Measurements from ENCODE around the gene FAM241B. TPM values are rescaled to one million over a fixed set of nuclear protein-coding genes. Genes with fewer than 3 reads are reported as not detected.

The FAM241B gene, protein sequence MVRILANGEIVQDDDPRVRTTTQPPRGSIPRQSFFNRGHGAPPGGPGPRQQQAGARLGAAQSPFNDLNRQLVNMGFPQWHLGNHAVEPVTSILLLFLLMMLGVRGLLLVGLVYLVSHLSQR
- 14.2 and 21.6 TPM in 2 replicates for total RNA-seq (2014; rRNA removed; shearing (Covaris generic); ENCODE audit: low replicate concordance)

DNA sequence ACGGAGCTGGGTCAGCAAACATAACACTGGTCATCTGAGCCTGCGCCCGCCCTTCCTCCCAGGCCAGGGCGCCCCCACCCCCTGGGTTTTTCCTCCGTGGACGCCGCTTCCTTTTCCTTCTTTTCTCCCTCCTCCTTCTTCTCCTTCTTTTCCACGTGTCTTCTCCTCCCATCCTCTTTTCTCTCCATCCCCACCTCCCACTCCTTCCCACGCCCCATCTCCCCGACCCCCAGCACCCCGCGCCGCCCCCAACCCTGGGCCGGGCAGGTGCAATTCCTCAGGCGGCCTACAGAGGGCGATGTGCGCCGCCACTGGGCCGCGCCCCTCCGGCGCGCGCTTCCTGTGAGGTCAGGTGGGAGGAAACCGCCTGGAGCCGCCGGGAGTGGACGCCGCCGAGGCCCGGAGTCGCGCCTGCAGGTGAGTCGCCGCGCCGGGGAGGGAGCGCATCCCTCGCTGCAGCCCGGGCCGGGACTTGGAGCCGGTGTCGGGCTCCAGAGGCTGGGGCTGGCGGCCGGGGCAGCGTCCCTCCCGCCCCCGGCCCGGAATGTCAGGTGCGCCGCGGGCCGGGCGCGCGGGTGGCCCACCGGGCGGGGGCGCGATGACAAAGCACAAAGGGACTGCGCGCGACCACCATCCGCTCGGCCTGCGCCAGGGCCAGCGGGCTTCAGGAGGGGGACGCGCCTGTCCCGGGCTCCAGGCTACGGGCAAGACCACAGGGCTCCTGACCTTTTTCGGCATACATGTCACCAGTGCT lies at the start of gene FAM241B:
FAM241B (plus strand) TSS at position 351 of the 754 bp plus-strand sequence. CDS start 1,497 bp downstream, outside the sequence.
- in situ Hi-C loops (cut with HindIII; ENCODE audit: low pct_unique_long_range_greater_than_20kb, low sequenced_read_pairs) = no loop called here
- peak; percentile 64 for DNase-seq (ENCODE audit: low read depth)

DNA sequence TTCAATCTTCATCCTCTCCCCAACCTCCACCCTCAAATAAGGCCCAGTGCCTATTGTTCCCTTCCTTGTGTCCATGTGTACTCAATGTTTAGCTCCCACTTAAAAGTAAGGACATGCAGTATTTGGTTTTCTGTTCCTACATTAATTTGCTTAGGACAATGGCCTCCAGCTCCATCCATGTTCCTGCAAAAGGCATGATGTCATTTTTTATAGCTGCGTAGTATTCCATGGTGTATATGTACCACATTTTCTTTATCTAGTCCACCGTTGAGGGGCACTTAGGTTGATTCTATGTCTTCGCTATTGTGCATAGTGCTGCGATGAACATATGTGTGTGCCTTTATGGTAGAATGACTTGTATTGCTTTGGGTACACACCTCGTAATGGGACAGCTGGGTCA lies 49.6 kb upstream of the FAM241B start:
- no peak for DNase-seq (ENCODE audit: low read depth)
- in situ Hi-C loops (cut with HindIII; ENCODE audit: low pct_unique_long_range_greater_than_20kb, low sequenced_read_pairs) = no loop called here

DNA sequence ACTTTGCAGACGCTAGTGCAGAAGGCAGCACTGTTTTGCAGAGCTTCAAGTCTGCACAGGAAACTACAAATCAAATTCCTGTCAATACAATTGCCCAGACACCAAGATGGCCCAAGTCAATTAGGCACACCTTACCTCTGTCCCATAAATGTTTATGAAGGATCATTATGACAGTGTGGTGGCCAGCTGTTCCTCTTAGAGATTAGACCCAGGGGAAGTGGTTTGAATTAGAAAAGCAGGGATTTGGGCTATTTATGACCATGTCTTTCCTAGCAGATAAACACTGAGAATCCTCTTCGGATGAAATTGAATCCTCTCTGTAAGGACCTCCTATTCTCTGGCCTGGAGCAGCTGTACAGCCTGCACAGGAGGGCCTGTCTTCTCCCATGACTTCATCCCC lies 46.9 kb upstream of the FAM241B start:
- in situ Hi-C loops (cut with HindIII; ENCODE audit: low pct_unique_long_range_greater_than_20kb, low sequenced_read_pairs) = no loop called here
- no peak for DNase-seq (ENCODE audit: low read depth)

DNA sequence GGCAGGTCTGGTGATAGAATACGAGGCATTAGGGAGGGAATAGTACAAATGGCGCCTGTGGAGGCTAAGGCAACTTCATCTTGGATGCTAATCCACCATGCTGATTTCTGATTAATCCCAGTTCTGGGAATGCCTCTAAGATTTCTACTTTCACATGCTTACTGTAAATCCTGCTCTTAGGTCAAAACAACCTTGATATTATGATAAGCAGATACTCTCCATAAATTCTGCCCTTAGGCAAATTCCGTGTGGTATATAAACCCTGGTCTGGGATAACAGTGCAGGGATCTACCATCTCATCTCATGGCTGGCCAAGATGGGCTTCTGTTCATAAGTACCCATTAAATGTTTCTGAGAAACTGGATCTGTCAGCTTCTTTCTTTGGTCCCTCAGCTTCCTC lies 45.4 kb upstream of the FAM241B start:
- in situ Hi-C loops (cut with HindIII; ENCODE audit: low pct_unique_long_range_greater_than_20kb, low sequenced_read_pairs) = no loop called here
- no peak for DNase-seq (ENCODE audit: low read depth)

DNA sequence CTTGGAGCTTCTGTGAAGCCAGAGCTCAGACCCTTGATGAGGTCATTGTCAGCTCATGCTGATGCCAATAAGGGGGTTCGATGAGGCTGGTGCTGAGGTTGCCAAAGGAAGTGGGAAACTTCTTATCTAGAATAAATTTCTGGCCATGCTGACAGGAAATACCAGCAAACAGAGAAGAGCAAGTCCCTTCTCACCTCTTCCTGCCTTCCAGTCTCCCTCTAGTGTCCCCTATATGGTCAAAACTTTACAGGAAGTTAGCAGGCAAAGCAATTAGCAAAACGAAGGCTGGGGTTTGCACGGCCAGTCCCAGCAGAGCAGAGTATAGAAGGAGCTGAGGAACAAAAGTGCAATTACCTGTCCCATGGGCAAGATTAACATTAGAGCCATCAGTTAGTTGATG lies 41.7 kb upstream of the FAM241B start:
- no peak for DNase-seq (ENCODE audit: low read depth)
- in situ Hi-C loops (cut with HindIII; ENCODE audit: low pct_unique_long_range_greater_than_20kb, low sequenced_read_pairs) = no loop called here

DNA sequence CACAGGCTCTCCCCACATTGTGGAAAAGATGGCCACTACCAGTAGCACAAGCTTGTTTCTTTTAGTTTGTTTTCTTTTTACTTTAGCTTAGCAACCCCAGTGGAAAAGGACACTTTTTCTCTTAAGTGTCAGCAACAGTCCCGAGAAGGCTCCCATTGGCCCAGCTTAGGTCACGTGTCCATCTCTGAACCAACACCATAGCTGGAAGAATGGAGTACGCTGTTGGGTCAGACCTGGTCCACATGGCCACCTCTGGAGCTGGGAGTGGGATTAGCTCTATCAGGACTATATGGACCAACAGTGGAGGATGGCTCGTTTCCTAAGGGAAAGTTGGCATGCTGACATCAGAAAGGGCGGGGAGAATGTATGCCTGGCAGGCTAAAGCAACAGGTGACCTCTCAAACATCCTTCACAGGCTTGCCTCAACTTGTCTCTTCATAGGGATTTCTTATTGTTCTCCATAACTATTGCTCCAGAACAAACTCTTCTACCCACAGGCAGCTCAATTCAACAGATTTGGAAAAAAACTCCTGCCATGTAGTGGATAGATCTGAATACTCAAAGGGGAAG lies 29.2 kb upstream of the FAM241B start:
- DNase-seq (ENCODE audit: low read depth) = no peak
- in situ Hi-C loops (cut with HindIII; ENCODE audit: low pct_unique_long_range_greater_than_20kb, low sequenced_read_pairs) = no loop called here

DNA sequence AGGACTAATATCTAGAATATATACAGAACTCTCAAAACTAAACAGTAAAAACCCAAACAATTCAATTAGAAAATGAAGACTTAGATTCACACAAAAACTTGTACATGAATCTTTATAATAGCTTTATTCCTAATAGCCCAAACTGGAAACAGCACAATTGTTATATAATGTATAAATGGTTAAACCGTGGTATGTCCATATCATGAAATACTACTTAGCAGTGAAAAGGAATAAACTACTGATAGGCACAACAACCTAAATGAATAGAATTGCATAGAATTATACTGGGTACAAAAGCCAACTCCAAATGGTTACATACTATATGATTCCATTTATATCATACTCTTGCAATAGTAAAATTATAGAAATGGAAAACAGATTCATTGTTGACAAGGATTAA lies 21.0 kb upstream of the FAM241B start:
- in situ Hi-C loops (cut with HindIII; ENCODE audit: low pct_unique_long_range_greater_than_20kb, low sequenced_read_pairs) = no loop called here
- DNase-seq (ENCODE audit: low read depth) = no peak

DNA sequence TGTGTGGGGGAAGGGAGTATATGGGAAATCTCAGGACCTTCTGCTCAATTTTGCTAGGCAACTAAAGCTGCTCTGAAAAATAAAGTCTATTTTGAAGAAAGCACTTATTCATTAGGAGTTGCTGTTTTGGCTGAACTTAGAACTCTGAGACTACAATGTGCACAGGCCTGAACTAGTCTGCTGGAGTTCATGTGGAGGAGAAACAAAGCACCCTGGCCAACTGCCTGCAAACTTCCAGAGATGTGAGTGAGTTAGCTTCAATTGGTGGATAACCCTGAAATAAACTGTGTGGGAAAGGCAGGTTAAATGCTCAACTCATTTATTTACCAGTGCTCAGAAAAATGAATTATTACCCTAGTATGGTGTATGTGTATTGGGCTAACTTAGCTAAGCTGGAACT lies 17.3 kb upstream of the FAM241B start:
- in situ Hi-C loops (cut with HindIII; ENCODE audit: low pct_unique_long_range_greater_than_20kb, low sequenced_read_pairs) = no loop called here

DNA sequence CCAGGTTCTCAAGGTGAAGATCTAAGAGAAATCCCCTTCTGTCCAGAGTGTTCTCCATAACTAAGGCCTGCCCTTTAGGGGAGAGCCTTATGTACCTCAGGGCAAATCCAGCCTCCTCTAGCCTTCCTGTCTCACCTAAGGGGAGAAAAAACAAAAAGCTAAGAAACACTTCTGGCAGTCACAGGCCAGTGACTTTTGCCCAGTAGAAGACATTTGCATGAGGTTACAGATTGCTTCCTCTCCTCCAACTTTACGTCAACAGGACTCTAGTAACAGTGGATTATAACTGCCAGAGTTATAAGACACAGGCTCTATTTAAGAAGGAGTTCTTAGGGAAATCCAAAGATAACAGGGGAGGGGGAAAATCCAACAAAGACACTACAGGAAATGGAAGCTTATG lies 15.9 kb upstream of the FAM241B start:
- DNase-seq (ENCODE audit: low read depth) = no peak

More for the DNA sequence above, 17.3 kb upstream of the FAM241B start:
- DNase-seq (ENCODE audit: low read depth) = no peak

DNA sequence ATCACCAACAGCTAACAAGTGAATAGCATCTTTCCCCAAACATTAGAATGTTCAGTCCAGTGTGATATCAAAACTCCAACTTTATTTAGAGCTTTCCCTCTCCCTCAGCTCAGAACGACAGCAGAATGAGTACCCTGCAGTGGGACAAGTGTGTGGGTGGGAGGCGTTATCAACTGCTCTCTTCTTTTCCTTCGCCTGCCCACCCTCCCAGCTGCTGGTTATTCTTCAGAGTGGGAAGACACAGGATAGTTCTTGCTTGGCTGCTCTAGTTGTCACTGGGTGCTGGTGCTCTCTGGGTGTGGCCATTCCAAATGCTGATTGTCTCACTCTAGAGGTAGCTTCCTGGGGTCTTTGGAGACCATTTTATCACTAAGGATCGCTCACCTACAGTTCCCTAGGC lies 13.7 kb upstream of the FAM241B start:
- DNase-seq (ENCODE audit: low read depth) = no peak
- in situ Hi-C loops (cut with HindIII; ENCODE audit: low pct_unique_long_range_greater_than_20kb, low sequenced_read_pairs) = no loop called here

More for the DNA sequence above, 15.9 kb upstream of the FAM241B start:
- in situ Hi-C loops (cut with HindIII; ENCODE audit: low pct_unique_long_range_greater_than_20kb, low sequenced_read_pairs) = no loop called here

DNA sequence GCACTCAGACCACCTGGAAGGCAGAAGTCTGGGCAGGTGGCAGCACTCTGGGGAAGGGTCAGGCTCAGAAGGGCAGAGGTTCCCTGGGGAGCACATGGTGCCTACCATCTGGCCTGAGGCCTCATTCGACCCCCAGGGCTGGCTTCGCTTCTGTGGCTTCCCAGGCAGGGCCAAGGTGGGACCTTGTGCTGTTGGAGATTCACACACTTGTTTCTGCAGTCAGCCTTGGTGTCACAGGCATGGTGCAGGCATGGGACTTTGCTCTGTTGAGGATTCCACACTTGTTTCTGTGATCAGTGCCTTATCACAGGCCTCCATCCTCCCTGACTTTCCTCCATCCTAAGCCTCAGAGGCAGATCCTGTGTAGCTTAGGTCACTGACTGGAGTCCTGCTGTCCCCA lies 11.3 kb upstream of the FAM241B start:
- no peak for DNase-seq (ENCODE audit: low read depth)
- in situ Hi-C loops (cut with HindIII; ENCODE audit: low pct_unique_long_range_greater_than_20kb, low sequenced_read_pairs) = no loop called here

DNA sequence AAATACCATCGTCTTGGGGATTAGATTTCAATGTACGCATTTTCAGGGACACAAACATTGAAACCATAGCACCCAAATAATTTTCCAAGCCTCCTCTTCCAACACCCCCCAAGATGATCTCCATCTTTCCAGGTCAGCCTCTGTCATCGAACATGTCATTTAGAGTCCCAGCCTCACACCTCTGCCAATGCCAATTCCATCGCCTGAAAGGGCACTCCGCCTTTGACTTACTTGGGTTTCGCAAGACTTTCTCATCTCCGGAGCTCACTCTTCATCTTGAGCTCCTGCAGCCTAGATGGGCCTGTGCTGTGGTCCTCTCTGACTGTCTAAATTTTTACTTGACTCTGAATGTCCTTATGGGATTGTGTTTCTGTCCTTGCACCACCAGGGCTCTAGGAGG lies 10.4 kb upstream of the FAM241B start:
- no peak for DNase-seq (ENCODE audit: low read depth)
- in situ Hi-C loops (cut with HindIII; ENCODE audit: low pct_unique_long_range_greater_than_20kb, low sequenced_read_pairs) = no loop called here

DNA sequence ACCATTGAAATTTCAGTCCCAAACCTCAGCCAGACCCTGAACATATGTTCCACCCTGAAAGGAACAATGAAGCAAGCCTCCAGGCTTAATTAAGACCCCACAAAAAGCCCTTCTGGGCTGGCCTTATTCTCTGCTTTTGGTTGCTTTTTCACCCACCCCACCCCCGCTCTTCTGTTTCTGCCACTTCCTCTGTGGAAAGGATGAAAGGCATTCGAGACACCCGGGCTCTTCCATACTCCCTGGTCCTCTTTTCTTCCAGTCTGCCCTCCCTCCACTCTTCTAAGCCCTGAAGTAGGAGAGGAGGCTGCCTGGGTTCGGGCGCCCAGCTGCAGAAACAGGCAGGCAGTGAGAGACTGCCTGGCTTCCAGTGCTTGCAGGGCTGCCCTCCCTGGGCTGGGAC lies 9.4 kb upstream of the FAM241B start:
- in situ Hi-C loops (cut with HindIII; ENCODE audit: low pct_unique_long_range_greater_than_20kb, low sequenced_read_pairs) = no loop called here
- no peak for DNase-seq (ENCODE audit: low read depth)

DNA sequence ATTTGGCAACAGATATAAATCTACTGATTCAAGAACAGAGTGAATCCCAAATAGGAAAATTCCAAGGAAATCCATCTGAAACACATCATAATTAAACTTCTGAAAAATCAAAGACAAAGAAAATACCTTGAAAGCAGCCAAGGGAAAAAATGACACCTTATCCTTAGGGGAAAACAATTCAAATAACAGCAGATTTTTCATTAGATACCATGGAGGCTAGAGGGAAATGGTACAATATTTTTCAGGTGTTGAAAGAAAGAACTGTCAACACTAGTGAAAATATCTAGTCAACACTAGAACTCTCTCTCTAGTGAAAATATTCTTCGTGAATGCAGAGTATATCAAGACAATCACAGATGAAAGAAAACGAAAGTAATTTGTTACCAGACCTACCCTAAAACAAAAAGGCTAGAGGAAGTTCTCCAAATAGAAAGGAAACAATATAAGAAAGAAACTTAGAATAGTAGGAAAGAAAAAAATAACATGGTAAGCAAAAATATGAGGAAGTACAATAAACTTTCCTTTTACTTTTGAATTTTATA lies 5.7 kb upstream of the FAM241B start:
- DNase-seq (ENCODE audit: low read depth) = no peak
- in situ Hi-C loops (cut with HindIII; ENCODE audit: low pct_unique_long_range_greater_than_20kb, low sequenced_read_pairs) = no loop called here

DNA sequence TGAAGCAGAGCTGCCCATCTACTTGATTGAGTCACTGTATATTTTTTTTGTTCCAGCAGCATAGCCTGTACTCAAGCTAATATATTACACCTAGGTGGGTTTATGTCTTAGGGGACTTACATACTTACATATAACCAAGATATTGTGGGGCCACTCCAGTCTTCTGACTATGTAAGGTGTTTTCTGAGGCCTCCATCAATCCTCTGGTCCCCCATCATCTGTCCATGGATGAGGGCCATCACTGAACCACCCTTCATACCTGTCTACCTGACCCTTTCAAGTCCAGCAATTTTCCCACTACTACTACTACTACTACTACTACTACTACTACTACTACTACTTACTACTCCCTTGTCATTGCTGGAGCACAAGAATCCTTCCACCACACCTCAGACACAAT lies 3.2 kb upstream of the FAM241B start:
- in situ Hi-C loops (cut with HindIII; ENCODE audit: low pct_unique_long_range_greater_than_20kb, low sequenced_read_pairs) = no loop called here
- no peak for DNase-seq (ENCODE audit: low read depth)

DNA sequence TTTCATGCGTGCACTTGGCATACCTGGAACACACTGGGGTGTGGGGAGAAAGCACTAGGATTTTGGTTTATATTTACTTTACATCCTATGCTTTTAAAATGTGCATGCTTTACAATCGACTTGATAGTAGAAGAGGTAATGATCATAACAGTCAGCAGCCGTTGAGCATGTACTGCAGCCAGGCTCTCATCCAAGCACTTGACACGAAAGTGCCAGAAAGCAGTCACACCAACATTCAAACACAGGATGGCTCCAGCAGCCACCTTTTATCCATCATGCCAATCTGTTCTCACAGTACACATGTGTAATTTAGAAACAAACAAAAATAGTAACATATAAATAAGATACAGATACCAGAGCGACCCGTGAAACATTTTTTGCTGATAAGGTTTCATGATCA lies 1.2 kb upstream of the FAM241B start:
- DNase-seq (ENCODE audit: low read depth) = no peak
- in situ Hi-C loops (cut with HindIII; ENCODE audit: low pct_unique_long_range_greater_than_20kb, low sequenced_read_pairs) = no loop called here

DNA sequence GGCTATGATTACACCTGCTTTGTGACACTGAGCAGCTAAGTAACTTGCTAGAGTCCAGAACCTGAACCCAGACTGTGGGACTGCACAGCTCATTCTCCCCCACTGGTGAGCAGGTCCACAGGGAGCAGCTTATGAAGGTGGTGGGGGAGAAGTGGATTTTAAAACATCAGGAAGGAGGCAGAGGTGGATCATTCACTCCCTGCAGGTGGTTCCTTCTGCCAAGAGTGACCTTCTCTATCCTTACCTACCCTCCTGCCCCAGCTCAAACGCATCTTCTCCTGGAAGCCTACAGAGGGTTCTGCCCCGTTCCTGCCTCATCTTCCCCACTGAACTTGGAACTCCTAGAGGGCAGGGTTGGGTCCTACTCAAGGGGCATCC lies 539 bp upstream of the FAM241B start:
- DNase-seq (ENCODE audit: low read depth) = no peak
- in situ Hi-C loops (cut with HindIII; ENCODE audit: low pct_unique_long_range_greater_than_20kb, low sequenced_read_pairs) = no loop called here

DNA sequence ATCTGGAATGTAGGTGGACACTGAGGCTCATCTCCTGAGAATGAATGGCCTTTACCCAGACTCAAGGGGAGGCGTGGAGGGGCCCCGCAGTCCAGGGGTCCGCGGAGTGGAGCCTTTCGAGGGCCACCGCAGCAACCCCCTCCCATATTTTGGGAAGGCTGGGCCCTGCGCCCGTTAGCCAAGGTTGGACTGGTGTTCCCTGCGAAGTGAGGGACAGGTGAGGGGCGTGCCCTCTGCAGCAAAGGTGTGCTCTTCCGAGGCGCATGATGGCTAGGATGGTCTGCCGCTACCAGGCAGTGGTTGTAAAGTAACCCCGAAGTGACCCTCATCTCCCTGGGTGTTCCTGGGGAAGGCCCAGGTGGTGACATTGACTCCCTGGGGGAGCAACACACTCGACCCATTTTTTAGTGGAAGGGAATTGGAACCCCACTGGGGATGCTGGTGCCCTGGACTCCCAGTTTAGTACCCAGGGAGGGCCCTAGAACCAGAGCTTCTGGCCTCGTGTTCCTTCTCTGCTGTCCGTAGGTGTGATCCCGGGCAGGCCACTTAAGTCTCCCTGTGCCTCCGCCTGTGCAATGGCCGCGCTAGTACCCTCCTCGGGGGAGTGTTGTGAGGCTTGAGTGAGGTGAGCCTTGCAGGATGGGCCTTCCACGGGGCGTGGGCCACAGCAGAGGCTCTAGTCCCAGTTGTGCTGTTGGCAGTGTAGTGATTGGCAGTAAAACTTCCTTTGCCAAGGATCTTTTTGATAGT lies 779 bp downstream of the FAM241B start:
- in situ Hi-C loops (cut with HindIII; ENCODE audit: low pct_unique_long_range_greater_than_20kb, low sequenced_read_pairs) = no loop called here
- no peak for DNase-seq (ENCODE audit: low read depth)

DNA sequence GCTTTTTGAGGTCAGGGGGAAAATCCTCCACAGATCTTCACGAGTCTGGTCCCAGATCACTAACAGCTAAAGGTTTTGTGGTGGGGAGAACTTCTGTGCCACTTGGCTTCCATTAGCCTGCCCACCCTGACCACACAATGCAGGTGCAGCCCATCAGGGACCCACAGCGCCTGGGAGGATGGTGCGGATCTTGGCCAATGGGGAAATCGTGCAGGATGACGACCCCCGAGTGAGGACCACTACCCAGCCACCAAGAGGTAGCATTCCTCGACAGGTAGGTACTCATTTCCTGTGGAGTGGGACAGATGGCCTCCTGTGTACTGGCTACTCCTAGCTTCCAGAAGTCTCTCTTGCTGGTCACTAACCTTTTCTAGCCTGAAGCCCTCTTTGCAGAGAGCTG lies 1.5 kb downstream of the FAM241B start:
- DNase-seq (ENCODE audit: low read depth) = no peak
- in situ Hi-C loops (cut with HindIII; ENCODE audit: low pct_unique_long_range_greater_than_20kb, low sequenced_read_pairs) = no loop called here
